GM21390 (cell line): ENCODE results near the gene DDR2.

Source experiments
- ATAC-seq: cut with Tn5 transposase; IDR thresholded peaks from one replicate; pipeline ENCODE4 v1.9.1; 2021; ENCODE audit not compliant: unreplicated experiment

DDR2 gene

DNA sequence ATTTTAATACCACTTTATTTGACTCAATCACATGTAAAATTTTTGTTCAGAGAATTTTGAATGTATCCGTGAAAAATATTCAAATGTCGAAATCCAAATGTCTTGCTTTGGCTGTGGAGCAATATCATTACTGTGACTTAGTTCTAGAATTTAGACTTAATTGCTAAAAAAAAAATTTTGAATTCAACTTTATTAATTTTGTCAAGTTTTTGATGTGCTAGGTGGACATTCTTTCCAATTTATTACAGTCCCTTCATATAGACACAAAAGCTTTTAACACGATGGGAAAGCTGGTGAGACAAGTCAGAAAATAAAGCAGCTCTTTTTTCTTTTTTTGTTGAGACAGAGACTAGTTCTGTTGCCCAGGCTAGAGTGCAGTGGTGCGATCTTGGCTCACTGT, 62.6 kb downstream of the DDR2 start:
- ATAC-seq: no peak

DNA sequence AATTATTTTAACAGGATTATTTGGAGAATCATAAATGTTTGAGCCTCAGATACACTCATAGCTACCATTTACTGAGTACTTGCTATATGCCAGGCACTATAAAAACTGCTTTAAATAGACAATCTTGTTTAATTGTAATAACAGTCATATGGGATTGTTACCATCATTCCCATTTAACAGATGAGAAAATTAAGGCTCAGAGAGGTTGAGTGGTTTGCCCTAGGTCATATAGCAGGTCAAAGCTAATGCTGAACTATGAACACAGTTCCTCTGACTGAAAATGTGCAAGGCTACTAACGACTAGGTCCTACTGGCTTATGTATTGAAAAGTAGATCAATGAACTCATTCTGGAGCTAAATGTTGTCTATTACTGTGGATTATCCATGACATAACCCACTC, 63.4 kb downstream of the DDR2 start:
- no peak for ATAC-seq

GRCh38 chr1:162696286-162696862, 64.1 kb downstream of the DDR2 start:
- no peak for ATAC-seq

DNA sequence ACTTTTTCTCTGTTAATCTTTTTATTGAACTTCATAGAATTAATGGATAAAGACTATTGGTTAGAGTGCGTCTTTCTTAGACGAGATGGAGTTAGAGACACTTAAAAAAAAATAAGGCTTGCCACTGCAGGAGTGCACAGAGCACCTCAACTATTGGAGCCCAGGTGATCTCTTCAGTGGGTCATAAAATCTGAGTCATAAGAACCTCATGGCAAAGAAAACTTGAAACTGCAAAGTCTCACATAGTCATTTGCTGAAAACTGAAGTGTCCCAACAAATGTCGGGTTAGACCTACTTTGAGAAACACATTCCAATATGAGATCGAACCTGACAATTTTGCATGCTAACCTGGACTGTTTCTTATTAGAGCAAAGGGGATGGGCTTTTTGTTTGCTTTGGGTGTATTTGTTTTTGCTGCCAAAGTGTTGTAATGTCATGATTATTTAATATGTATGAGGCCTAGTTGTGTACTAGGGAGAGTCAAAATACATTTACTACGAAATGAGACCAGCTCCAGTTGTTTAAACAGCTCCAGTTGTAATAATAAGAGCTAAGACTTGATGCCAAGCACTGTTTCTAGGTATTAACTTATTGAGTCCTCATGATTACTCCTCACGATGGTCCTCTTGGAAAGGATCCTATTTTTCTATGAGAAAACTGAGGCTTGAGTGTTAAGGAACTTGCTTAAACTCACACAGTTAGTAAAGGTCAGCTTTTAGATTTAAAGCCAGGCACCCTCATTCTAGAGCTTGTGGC, 65.1 kb downstream of the DDR2 start:
- ATAC-seq: no peak

DNA sequence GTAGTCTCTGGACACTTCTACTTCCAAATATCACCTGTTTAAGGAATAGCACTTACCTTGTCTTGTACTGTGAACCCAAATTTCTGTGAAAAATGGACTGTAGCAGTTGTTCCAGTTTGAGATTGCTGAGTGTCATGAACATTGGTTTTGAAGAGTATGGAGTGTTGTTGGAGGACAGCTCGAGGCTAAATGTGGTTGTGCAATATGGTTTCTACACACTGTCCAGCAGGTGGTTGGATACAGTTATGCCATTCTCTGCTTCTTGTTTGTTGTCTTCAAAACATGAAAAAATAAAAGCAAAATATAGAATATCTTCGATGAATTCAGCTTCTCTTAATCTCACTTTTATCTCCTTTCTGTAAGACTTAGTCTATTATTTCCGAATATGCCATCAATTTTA, 67.1 kb downstream of the DDR2 start:
- no peak for ATAC-seq

GRCh38 chr1:162700131-162700530, 67.9 kb downstream of the DDR2 start:
- no peak for ATAC-seq

- ATAC-seq: no peak
Measured at GRCh38 chr1:162701286-162701685, 69.0 kb downstream of the DDR2 start.

DNA sequence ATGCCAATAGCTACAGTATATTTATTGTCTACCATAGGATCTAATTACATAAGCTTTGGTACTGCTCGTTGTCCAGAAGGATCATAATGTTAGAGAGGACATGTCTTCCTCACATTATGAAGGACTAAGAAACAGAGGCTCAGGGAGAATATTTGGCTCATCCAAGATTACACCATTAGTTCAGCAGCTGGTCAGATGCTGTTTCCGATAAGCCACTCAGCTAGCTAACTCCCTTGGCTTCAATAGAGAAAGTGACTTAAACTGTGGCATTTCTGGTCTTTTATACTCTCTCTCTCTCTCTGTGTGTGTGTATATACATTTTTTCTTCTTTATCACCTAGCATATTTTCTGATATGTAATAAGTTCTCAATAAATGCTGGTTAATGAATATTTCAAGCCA, 70.4 kb downstream of the DDR2 start:
- ATAC-seq: no peak

DNA sequence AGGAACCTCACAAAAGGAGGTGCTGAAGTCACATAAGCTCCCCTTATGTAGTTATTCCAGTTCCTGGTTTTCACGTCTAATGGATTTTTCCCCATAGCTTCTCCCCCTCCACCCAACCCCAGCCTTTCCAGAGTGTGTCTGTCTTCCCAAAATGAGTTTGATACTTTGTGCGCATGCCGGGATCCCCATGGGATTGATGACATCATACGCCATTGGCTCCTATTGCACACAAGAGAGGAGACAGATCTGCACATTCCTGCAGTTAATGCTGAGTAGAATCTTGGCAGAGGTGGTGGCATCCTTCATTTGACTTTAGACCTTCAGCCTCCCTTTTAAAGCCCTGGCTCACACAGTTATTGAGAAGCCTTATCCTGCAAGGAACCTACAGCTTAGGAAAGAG, 71.4 kb downstream of the DDR2 start:
- ATAC-seq: no peak

DNA sequence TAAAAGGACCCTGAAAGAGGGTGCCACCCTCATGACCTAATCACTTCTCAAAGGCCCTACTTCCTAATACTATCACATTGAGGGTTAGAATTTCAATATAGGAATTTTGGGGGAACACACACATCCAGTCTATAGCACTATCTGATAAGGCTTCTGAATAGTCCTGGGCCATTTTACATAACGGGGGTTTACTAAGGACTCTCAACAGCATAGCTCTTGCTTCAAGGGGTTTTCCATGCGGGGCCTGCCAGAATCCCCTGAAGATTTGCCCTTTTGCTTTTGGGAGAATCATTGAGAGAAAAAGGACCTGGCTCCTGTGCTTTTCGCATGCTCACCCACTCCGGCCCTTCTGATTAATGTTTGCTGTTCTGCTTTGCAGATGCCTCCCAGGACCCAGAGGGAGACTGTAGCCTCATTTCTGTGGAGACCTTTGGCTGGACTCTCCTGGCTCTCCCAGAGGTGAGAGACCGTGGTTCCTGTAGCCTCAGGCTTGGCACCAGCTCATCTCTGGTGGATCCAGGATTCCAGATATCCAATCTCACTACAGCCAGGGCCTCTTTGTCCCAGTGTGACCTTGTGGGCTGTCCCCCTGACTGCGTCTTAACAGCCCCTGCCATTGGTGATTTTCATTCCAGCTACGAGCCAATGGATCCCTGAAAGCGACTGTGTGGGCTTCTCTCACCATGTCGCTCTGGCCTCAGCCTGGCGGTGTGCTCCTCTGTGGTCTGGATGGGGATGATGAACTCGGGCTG, 72.6 kb downstream of the DDR2 start:
- no peak for ATAC-seq

- no peak for ATAC-seq
Measured at GRCh38 chr1:162706003-162706402, 73.7 kb downstream of the DDR2 start.

DNA sequence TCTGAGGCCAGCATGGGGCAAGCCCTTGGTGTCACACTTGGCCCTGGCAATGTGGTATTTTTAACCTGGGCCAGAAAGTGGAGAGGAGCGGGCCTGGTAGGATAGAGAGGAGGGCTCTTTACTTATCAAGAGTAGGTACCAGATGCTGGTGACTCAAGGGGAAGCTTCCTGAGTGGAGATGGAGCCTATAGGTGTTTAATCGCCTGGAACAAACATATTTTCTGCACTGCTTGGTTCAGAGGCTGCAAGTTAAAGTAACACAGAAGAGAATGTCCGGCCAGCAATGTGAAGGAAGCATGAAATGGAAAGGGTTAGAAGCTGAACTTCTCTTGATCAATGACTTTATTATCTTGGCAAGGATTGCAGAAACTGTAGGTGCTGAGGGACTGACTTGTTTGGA, 74.3 kb downstream of the DDR2 start:
- ATAC-seq: no peak

DNA sequence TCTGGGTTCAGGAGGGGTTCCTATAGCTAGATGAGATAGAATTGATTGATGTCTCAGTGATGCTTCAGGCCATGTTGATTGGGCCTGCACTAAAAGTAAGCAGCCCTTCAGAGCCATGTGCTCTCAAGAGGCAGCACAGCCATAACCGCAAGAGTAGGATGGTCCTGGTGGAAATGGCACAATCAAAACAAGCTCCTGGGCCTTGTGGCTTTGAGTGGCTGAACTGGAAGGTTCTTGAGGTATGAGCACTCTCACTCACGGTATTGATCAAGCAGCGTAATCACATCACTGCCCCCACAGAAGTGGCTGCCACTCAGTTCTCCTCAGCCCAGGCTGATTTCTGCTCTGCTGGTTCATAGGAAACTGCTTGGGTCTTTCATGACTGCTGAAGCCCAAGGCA, 76.0 kb downstream of the DDR2 start:
- ATAC-seq: no peak

DNA sequence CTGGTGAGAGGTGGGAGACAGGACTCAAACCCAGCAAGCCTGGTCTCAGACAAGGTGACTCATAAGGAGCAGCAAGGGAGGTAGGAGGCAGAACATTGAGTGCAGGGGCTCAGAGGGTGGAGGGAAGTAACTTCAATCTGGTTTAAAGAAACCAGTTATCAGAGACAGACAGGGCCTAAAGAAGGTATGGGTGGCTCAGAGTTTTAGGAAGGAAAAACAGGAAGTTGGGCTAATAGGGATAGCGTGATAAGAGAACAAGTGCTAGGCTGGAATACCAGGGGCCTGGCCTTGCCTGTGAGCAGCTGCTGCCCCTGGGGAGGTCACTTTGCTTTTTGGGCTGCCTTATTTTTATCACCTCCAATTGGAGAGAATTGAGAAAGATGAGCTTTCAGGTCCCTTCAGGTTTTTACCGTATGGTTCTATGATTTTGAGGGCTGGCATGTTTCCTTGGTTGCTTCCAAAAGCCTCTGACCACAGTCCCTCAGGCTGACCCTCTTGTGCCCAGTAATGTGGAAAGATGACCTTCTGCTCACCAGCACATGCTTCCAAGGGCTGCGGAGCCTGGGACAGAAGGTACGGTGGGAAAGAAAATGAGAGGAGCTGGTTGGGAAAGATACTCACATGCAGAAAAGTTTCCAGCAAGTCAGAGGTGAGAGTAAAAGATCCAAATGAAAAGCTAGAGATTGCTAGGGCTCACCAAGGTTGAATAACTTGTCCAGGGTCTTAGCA, 77.0 kb downstream of the DDR2 start:
- no peak for ATAC-seq

GRCh38 chr1:162709870-162710269, 77.6 kb downstream of the DDR2 start:
- ATAC-seq: no peak

DNA sequence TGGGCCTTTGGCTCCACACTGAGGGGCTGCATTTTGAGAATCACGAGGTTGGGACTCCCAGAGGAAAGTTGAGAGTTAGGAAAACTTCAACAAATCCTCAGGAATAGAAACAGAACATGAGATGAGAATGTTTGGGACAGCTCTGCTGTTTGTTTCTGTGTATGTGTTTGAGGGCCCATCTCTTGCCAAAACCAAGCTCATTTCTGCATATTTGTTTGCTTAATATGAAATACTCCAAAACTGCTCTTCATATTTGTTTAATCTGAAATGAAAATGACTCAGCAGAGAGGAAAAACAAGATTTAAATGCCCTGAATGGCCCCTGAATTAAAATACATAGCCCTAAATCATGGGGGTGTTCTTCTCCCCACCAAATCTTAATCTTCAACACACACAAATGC, 78.1 kb downstream of the DDR2 start:
- ATAC-seq: no peak

DNA sequence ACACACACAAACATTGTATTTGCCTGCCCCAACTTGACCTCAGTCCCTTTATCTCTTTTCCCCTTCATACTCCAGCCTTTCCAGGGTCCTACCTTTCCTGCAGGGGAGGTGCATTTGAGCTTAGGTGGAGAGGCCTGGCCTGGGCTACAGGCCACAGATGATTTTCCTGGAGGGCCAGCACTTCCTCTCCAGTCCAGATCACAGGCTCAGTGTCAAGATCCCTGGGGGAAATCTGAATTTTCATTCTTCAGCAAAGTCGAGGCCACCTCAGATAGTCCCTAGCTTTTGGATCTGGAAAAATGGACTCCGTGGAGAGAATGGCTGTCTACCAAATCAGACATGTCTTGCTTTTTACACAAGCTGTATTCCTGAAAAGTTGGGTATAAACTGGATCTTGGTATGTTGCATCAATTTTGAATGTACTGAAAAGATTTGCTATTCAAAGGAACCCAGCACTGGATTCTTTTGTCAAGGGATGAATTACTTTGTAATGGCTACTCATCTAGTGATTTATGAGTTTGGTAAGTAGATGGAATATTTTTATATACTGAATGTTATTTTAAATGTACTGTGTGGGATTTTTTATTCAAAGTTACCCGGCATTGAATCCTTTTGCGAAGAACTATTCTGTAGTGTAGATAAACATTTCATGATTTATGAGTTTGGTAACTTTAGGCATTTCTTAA, 78.7 kb downstream of the DDR2 start:
- ATAC-seq: no peak

DNA sequence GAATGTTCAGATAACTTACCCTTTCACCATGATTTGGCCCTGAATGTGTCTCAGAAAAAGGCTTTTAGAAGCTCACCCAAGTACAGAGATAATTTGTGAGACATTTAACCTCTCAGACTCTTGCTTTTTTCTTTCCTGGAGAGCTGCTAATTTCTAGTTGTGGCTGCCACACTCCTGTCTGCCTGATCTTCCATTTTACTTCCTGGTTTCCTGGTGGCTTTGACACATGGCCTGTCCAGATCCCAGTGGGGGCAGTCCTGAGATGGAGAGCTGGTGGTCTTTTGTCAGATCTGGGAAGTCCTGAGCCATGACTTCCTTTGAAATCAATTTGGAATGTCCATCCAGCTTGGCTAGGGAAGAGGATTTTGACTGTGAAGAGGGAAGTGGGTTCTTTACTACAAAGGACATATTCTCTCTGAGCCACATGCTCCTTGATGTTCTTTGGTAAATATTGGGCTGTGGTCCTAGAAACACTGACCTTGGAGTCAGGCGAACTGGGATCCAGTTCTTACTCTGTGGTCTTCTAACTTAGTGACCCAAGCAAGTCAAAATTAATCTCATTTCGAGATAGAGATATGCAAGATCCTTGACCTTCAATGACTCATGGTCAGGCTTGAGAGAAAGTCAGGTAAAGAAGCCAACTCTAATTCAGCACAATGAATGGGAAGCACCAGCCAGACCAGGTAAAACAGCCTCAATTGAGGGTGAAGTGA, 80.2 kb downstream of the DDR2 start:
- no peak for ATAC-seq

- ATAC-seq: no peak
Measured at GRCh38 chr1:162716123-162716522, 83.9 kb downstream of the DDR2 start.

DNA sequence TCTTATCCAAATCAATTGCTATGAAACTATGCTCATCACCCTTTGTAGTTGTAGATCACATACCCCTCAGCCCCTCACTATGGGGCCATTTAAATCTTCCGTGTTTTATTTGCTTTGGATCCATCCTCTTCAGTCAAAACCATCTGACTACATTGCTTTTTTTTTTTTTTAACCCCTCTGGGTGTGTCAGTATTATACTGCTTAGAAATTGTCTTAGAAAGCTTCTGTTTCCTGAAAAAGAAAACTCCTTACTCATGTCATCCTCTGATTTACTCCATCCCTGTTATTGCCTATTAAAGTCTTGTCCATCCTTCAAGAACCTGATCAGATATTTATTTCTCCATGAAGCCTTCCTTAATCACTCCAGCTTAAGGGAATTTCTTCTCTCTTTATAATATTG, 84.3 kb downstream of the DDR2 start:
- ATAC-seq: no peak
